ENCODE results near the gene PAPPA. TPM values are rescaled to one million over a fixed set of nuclear protein-coding genes. Genes with fewer than 3 reads are reported as not detected.

PAPPA gene
- total RNA-seq, 1 experiment from 2014 or later: 0.05 TPM

GRCh38 chr9:116202219-116202912 is 48.8 kb downstream of the PAPPA start:
- intact Hi-C loops (cut with micrococcal nuclease): no loop called here
- no TSS peak for BruUV-seq (replicated peaks)
- no peaks in the 10 kb centered on the region for H3K9me3 ChIP-seq (ENCODE audit: control insufficient read depth in 1 of 2, insufficient read depth in 1 of 2, low read depth in 1 of 2, low read length in 2 of 2)
- no peak for ATAC-seq
- H3K79me2 ChIP-seq (ENCODE audit: insufficient read depth, low read length): no peaks in the 10 kb centered on the region
- no peak overlapping the region for H3K9ac ChIP-seq (ENCODE audit: low read length)
- H3K36me3 ChIP-seq (ENCODE audit: control insufficient read depth in 1 of 2, insufficient read depth in 2 of 2, low read length in 2 of 2): no peaks in the 10 kb centered on the region
- H3K4me1 ChIP-seq (ENCODE audit: control insufficient read depth in 1 of 2, insufficient read depth in 2 of 2, low read length in 2 of 2): no peaks in the 10 kb centered on the region
- no peak for TF ChIP-seq POLR2A (IDR thresholded peaks at IDR 0.05; ENCODE audit: borderline replicate concordance, extremely low read depth, insufficient read depth, insufficient read length)
- TF ChIP-seq SIN3A (IDR thresholded peaks at IDR 0.05; ENCODE audit: low read depth): no peak
- TF ChIP-seq FOSL1 (IDR thresholded peaks at IDR 0.05; ENCODE audit: low read depth): no peak
- TF ChIP-seq YY1 (IDR thresholded peaks at IDR 0.05; ENCODE audit: extremely low read depth, insufficient replicate concordance, low read depth, low read length): no peak
- no peak for TF ChIP-seq ZNF274 (IDR thresholded peaks at IDR 0.05; ENCODE audit: low read depth, low read length)
- TF ChIP-seq ATF3 (IDR thresholded peaks at IDR 0.05): no peak
- TF ChIP-seq TCF7L2 (IDR thresholded peaks at IDR 0.05; ENCODE audit: borderline replicate concordance, extremely low read depth, insufficient read depth, insufficient read length): no peak
- TF ChIP-seq CBX3 (IDR thresholded peaks at IDR 0.05; ENCODE audit: low read depth): no peak
- no peak for TF ChIP-seq ZBTB33 (IDR thresholded peaks at IDR 0.05; ENCODE audit: extremely low read depth, insufficient replicate concordance, low read length)
- no peak for TF ChIP-seq EZH2phosphoT487 (IDR thresholded peaks at IDR 0.05; ENCODE audit: borderline replicate concordance)
- TF ChIP-seq MAX (IDR thresholded peaks at IDR 0.05): no peak
- TF ChIP-seq CTCF (IDR thresholded peaks at IDR 0.05 in 2 of 3, conservative IDR thresholded peaks at IDR 0.05 in 1 of 3; ENCODE audit: borderline replicate concordance in 1 of 3, insufficient read depth in 1 of 3, low read depth in 2 of 3, low read length in 2 of 3): no peak
- no peak for TF ChIP-seq POLR2AphosphoS5 (IDR thresholded peaks at IDR 0.05; ENCODE audit: low read depth, low read length)
- no peak for TF ChIP-seq EZH2 (IDR thresholded peaks at IDR 0.05)
- TF ChIP-seq SRF (IDR thresholded peaks at IDR 0.05; ENCODE audit: low read depth): no peak
- no peak for TF ChIP-seq EGR1 (IDR thresholded peaks at IDR 0.05; ENCODE audit: low read depth)
- no peak for TF ChIP-seq ZFX (IDR thresholded peaks at IDR 0.05)
- no peak overlapping the region for H3K27ac ChIP-seq (ENCODE audit: low read depth, low read length)
- H3K27me3 ChIP-seq (ENCODE audit: insufficient read depth, low read length): peaks cover 66% of the 10 kb centered on the region
- no peak for DNase-seq (ENCODE audit: low read depth, low spot score)
- POLR2A ChIA-PET: no interaction called here
- CTCF ChIA-PET: no interaction called here
- RAD21 ChIA-PET (ENCODE audit: low non-redundant PET in 1 of 2, low total read pairs in 2 of 2, uncharacterized antibody in 2 of 2, unreplicated experiment in 2 of 2): no interaction called here
- H2AFZ ChIP-seq (ENCODE audit: low read depth, low read length, poor library complexity, severe bottlenecking): no peak overlapping the region
- no peak overlapping the region for H3K4me2 ChIP-seq (ENCODE audit: low read length)
- no peaks in the 10 kb centered on the region for H3K9me2 ChIP-seq (ENCODE audit: insufficient read depth)
- no peak overlapping the region for H3K4me3 ChIP-seq (replicated peaks in 1 of 2; ENCODE audit: low read depth in 1 of 2, low read length in 2 of 2)
- no peaks in the 10 kb centered on the region for H4K20me1 ChIP-seq (ENCODE audit: insufficient read depth)
